Measurements from ENCODE around the gene KIAA0753. TPM values are rescaled to one million over a fixed set of nuclear protein-coding genes. Genes with fewer than 3 reads are reported as not detected.
A peak's percentile ranks its signal among the peaks of the same experiment; 100 is the strongest.

KIAA0753 gene
- total RNA-seq, 1 donor from 2014 or later: 33.7 TPM

GRCh38 chr17:6570731-6571451, 69.6 kb downstream of the KIAA0753 start:
- Mint-ChIP-seq H3K4me3 (peak overlapping the region; percentile 5), H3K36me3 (peaks cover 8% of the 10 kb centered on the region), H3K27me3 (no peaks in the 10 kb centered on the region), H3K27ac (peak overlapping the region; percentile 43), H3K4me1 (ENCODE audit: unreplicated experiment) (peaks cover 37% of the 10 kb centered on the region), H3K9me3 (no peaks in the 10 kb centered on the region)
- peak; percentile 62 for DNase-seq (ENCODE audit: extremely low spot score, unreplicated experiment)
- TF ChIP-seq CTCF (conservative IDR thresholded peaks at IDR 0.05): no peak

- no peak overlapping the region for H3K4me3 Mint-ChIP-seq
Observed at GRCh38 chr17:6569370-6570285, 70.9 kb downstream of the KIAA0753 start.

GRCh38 chr17:6568184-6568758, 72.2 kb downstream of the KIAA0753 start:
- peaks cover 5% of the 10 kb centered on the region for H3K36me3 Mint-ChIP-seq
- TF ChIP-seq CTCF (conservative IDR thresholded peaks at IDR 0.05): no peak
- H3K27ac Mint-ChIP-seq: no peak overlapping the region
- H3K4me3 Mint-ChIP-seq: no peak overlapping the region
- peaks cover 2% of the 10 kb centered on the region for H3K27me3 Mint-ChIP-seq
- DNase-seq (ENCODE audit: extremely low spot score, unreplicated experiment): peak; percentile 36
- H3K9me3 Mint-ChIP-seq: no peaks in the 10 kb centered on the region
- peaks cover 27% of the 10 kb centered on the region for H3K4me1 Mint-ChIP-seq (ENCODE audit: unreplicated experiment)

More at GRCh38 chr17:6569370-6570285, 70.9 kb downstream of the KIAA0753 start:
- H3K4me1 Mint-ChIP-seq (ENCODE audit: unreplicated experiment): peaks cover 25% of the 10 kb centered on the region
- no peaks in the 10 kb centered on the region for H3K27me3 Mint-ChIP-seq
- H3K36me3 Mint-ChIP-seq: peaks cover 3% of the 10 kb centered on the region
- peak; percentile 42 for DNase-seq (ENCODE audit: extremely low spot score, unreplicated experiment)
- TF ChIP-seq CTCF (conservative IDR thresholded peaks at IDR 0.05): no peak
- no peaks in the 10 kb centered on the region for H3K9me3 Mint-ChIP-seq
- no peak overlapping the region for H3K27ac Mint-ChIP-seq

DNA sequence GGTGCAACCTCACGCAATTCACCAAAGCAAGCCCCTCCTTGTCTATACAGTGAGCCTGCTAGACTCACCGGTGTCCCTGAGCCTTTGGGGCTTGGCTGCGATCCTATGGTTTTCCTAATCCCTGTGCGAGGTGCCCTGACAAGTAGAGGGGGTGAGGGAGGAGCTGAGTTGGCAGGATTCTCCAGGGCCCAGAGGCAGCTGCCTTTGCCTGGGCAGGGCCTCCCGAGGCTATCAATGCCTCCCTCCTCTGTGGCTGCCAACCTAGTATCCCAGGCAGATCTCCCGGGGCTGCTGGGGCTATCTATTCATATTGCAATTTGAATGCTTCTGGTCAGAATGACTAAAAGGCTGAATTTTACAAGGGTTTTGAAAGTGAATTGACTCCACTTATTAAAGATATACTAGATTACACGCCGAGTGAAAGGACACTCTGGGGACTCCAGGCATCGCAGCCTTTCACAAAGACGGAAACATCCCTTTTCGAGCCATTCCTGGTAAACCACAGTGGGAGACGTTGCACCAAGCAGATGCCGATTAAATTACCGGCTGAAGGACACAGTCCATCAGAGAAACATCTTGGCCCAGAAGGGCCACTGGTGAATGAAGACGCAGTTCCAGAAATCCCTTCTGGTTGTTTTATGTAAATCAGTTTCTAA, 72.9 kb downstream of the KIAA0753 start:
- no peak overlapping the region for H3K27ac Mint-ChIP-seq
- peaks cover 5% of the 10 kb centered on the region for H3K36me3 Mint-ChIP-seq
- H3K4me3 Mint-ChIP-seq: no peak overlapping the region
- H3K27me3 Mint-ChIP-seq: peaks cover 3% of the 10 kb centered on the region
- H3K9me3 Mint-ChIP-seq: no peaks in the 10 kb centered on the region
- TF ChIP-seq CTCF (conservative IDR thresholded peaks at IDR 0.05): no peak
- peak; percentile 43 for DNase-seq (ENCODE audit: extremely low spot score, unreplicated experiment)
- H3K4me1 Mint-ChIP-seq (ENCODE audit: unreplicated experiment): peaks cover 30% of the 10 kb centered on the region

DNA sequence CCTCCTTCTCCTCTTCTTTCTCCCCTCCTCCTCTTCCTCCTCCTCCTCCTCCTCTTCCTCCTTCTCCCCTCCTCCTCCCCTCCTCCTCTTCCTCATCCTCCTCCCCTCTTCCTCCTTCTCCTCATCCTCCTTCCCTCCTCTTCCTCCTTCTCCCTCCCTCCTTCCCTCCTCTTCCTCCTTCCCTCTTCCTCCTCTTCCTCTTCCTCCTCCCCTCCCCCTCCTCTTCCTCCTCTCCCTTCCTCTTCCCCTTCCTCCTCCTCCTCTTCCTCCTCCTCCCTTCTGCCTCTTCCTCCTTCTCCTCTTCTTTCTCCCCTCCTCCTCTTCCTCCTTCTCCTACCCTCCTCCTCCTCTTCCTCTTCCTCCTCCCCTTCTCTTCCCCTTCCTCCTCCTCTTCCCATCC, 79.1 kb downstream of the KIAA0753 start:
- Mint-ChIP-seq H3K36me3 (peaks cover 5% of the 10 kb centered on the region), H3K9me3 (no peaks in the 10 kb centered on the region), H3K4me3 (no peak overlapping the region), H3K27ac (no peak overlapping the region), H3K27me3 (peaks cover 41% of the 10 kb centered on the region), H3K4me1 (ENCODE audit: unreplicated experiment) (peaks cover 17% of the 10 kb centered on the region)
- no peak for DNase-seq (ENCODE audit: extremely low spot score, unreplicated experiment)
- TF ChIP-seq CTCF (conservative IDR thresholded peaks at IDR 0.05): no peak
